ENCODE data around the gene DOCK4.

Gene DOCK4

GRCh38 chr7:112220877-112221434 lies 14.8 kb upstream of the DOCK4 start:
- DNase-seq: no peak

- no peak for DNase-seq
These were observed 9.6 kb upstream of the DOCK4 start for GRCh38 chr7:112215787-112216186.

- no peak for DNase-seq
These were observed 8.7 kb upstream of the DOCK4 start for GRCh38 chr7:112214883-112215282.

- DNase-seq: no peak
These were observed 8.1 kb upstream of the DOCK4 start for GRCh38 chr7:112214268-112214667.

- DNase-seq: no peak
These were observed 7.5 kb upstream of the DOCK4 start for GRCh38 chr7:112213735-112214134.

- no peak for DNase-seq
These were observed 6.4 kb upstream of the DOCK4 start for GRCh38 chr7:112212571-112212970.

GRCh38 chr7:112211348-112211907 lies 5.2 kb upstream of the DOCK4 start:
- DNase-seq: no peak

- no peak for DNase-seq
These were observed 1.6 kb upstream of the DOCK4 start for GRCh38 chr7:112207765-112208164.

- DNase-seq: no peak
These were observed 893 bp upstream of the DOCK4 start for GRCh38 chr7:112206991-112207592.

GRCh38 chr7:112205343-112206237 lies 609 bp downstream of the DOCK4 start:
- DNase-seq: no peak

GRCh38 chr7:112204499-112205342 lies 1.5 kb downstream of the DOCK4 start:
- no peak for DNase-seq

- DNase-seq: no peak
These were observed 2.8 kb downstream of the DOCK4 start for GRCh38 chr7:112203365-112203739.

- DNase-seq: no peak
These were observed 3.4 kb downstream of the DOCK4 start for GRCh38 chr7:112202816-112203215.

- no peak for DNase-seq
These were observed 4.4 kb downstream of the DOCK4 start for GRCh38 chr7:112201839-112202238.

- no peak for DNase-seq
These were observed 4.8 kb downstream of the DOCK4 start for GRCh38 chr7:112201411-112201810.

- DNase-seq: no peak
These were observed 6.5 kb downstream of the DOCK4 start for GRCh38 chr7:112199672-112200071.

- DNase-seq: no peak
These were observed 7.1 kb downstream of the DOCK4 start for GRCh38 chr7:112199035-112199655.

- DNase-seq: no peak
These were observed 8.9 kb downstream of the DOCK4 start for GRCh38 chr7:112197322-112197721.

GRCh38 chr7:112195717-112196116 lies 10.5 kb downstream of the DOCK4 start:
- DNase-seq: no peak

GRCh38 chr7:112193915-112194502 lies 12.2 kb downstream of the DOCK4 start:
- DNase-seq: no peak

- no peak for DNase-seq
These were observed 13.7 kb downstream of the DOCK4 start for GRCh38 chr7:112192236-112193154.

All from NCI-H2107 (cell line).